ENCODE measurements around the gene GOLM1. TPM values are rescaled to one million over a fixed set of nuclear protein-coding genes. Genes with fewer than 3 reads are reported as not detected.

GOLM1 gene
- total RNA-seq, 1 donor from 2014 or later = 21.6 TPM

GRCh38 chr9:86079421-86079831 lies 19.9 kb downstream of the GOLM1 start:
- H3K36me3 ChIP-seq (ENCODE audit: control insufficient read depth, insufficient read depth, low read length) = peaks cover 2% of the 10 kb centered on the region
- DNase-seq (ENCODE audit: low read depth) = peak; percentile 77
- FAIRE-seq = no peak
- H3K27me3 ChIP-seq (ENCODE audit: control insufficient read depth, insufficient read depth, low read length) = no peaks in the 10 kb centered on the region
- H3K4me3 ChIP-seq (ENCODE audit: low read depth, low read length) = no peak overlapping the region
- no peak for TF ChIP-seq CTCF (IDR thresholded peaks at IDR 0.05; ENCODE audit: insufficient read depth, low read length, severe bottlenecking)

- no peaks in the 10 kb centered on the region for H3K27me3 ChIP-seq (ENCODE audit: control insufficient read depth, insufficient read depth, low read length)
- H3K36me3 ChIP-seq (ENCODE audit: control insufficient read depth, insufficient read depth, low read length) = peaks cover 3% of the 10 kb centered on the region
- no peak for TF ChIP-seq CTCF (IDR thresholded peaks at IDR 0.05; ENCODE audit: insufficient read depth, low read length, severe bottlenecking)
- H3K4me3 ChIP-seq (ENCODE audit: low read depth, low read length) = no peak overlapping the region
- no peak for FAIRE-seq
- no peak for DNase-seq (ENCODE audit: low read depth)
These were observed 20.6 kb downstream of the GOLM1 start for GRCh38 chr9:86078731-86079130.

GRCh38 chr9:86077276-86077675 lies 22.1 kb downstream of the GOLM1 start:
- no peak for DNase-seq (ENCODE audit: low read depth)

GRCh38 chr9:86075132-86076109 lies 23.9 kb downstream of the GOLM1 start:
- Histone ChIP-seq H3K36me3 (ENCODE audit: control insufficient read depth, insufficient read depth, low read length) (peaks cover 3% of the 10 kb centered on the region), H3K4me3 (ENCODE audit: low read depth, low read length) (no peak overlapping the region), H3K27me3 (ENCODE audit: control insufficient read depth, insufficient read depth, low read length) (no peaks in the 10 kb centered on the region)
- no peak for FAIRE-seq
- no peak for DNase-seq (ENCODE audit: low read depth)
- no peak for TF ChIP-seq CTCF (IDR thresholded peaks at IDR 0.05; ENCODE audit: insufficient read depth, low read length, severe bottlenecking)

More at GRCh38 chr9:86077276-86077675, 22.1 kb downstream of the GOLM1 start:
- H3K27me3 ChIP-seq (ENCODE audit: control insufficient read depth, insufficient read depth, low read length) = no peaks in the 10 kb centered on the region
- H3K36me3 ChIP-seq (ENCODE audit: control insufficient read depth, insufficient read depth, low read length) = peaks cover 3% of the 10 kb centered on the region
- TF ChIP-seq CTCF (IDR thresholded peaks at IDR 0.05; ENCODE audit: insufficient read depth, low read length, severe bottlenecking) = no peak
- FAIRE-seq = no peak
- no peak overlapping the region for H3K4me3 ChIP-seq (ENCODE audit: low read depth, low read length)

GRCh38 chr9:86073839-86074238 lies 25.5 kb downstream of the GOLM1 start:
- DNase-seq (ENCODE audit: low read depth) (no peak), FAIRE-seq (no peak)
- Histone ChIP-seq H3K4me3 (ENCODE audit: low read depth, low read length) (no peak overlapping the region), H3K36me3 (ENCODE audit: control insufficient read depth, insufficient read depth, low read length) (peaks cover 3% of the 10 kb centered on the region), H3K27me3 (ENCODE audit: control insufficient read depth, insufficient read depth, low read length) (no peaks in the 10 kb centered on the region)
- no peak for TF ChIP-seq CTCF (IDR thresholded peaks at IDR 0.05; ENCODE audit: insufficient read depth, low read length, severe bottlenecking)
